Measurements from ENCODE around the gene KCNH2. TPM values are rescaled to one million over a fixed set of nuclear protein-coding genes. Genes with fewer than 3 reads are reported as not detected.

The KCNH2 gene
- total RNA-seq, 4 donors from 2014 or later = 0.33 to 0.93 (median 0.63) TPM

DNA sequence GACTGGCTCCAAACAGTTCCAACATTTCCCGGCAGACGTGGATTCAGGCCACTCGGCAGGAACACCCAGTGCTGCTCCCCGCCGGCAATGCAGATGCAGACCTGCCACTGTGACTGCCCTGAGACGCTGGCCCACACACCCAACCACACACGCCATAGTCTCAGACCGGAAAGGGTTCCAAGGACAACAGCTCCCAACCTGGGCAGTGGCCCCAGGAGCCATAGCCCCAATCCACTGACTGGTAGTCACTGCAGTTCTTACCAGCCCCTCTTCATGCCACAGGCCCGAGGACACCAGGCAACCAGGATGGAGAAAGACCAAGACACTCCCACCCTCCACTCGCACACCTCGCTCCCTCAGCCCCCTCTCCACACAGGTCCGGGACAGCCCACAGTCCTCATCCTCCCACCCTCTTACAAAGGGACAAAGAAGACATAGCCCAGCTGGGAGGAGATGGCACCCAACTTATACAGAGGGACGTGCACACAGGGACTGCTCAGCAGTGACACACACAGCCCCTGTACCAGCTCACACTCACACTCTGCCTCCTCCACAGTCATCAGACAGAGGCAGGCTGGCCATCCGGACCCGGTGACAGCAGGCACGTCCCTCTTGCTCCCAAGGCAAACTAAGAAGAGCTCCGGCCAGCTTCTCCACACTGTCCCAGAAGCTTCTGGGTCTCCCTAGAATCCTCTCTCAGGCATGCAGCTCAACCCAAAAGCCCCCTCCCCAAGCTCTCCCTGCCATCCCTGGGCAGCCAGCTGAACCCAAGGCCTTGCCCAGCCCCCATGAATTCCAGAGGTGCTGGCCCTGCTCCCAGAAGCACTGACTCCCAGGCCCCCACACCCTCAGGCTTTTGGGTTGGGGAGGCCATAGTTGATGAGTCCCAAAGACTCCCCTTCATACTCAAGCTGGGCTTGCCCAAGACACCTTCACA lies 24.8 kb downstream of the KCNH2 start:
- Histone ChIP-seq H3K27ac (no peak overlapping the region), H3K4me1 (peaks cover 5 to 7% of the 10 kb centered on the region in 2 donors), H3K4me3 (replicated peaks in 1 of 3) (no peak overlapping the region), H3K36me3 (no peaks in the 10 kb centered on the region), H3K27me3 (no peaks in the 10 kb centered on the region), H3K9me3 (no peaks in the 10 kb centered on the region)
- 86 to 98% methylated on average over 12 to 14 of the region's 17 CpGs for WGBS, 2 donors
- TF ChIP-seq POLR2A (IDR thresholded peaks at IDR 0.05) = no peak
- TF ChIP-seq, protein P1, sequence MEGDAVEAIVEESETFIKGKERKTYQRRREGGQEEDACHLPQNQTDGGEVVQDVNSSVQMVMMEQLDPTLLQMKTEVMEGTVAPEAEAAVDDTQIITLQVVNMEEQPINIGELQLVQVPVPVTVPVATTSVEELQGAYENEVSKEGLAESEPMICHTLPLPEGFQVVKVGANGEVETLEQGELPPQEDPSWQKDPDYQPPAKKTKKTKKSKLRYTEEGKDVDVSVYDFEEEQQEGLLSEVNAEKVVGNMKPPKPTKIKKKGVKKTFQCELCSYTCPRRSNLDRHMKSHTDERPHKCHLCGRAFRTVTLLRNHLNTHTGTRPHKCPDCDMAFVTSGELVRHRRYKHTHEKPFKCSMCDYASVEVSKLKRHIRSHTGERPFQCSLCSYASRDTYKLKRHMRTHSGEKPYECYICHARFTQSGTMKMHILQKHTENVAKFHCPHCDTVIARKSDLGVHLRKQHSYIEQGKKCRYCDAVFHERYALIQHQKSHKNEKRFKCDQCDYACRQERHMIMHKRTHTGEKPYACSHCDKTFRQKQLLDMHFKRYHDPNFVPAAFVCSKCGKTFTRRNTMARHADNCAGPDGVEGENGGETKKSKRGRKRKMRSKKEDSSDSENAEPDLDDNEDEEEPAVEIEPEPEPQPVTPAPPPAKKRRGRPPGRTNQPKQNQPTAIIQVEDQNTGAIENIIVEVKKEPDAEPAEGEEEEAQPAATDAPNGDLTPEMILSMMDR (IDR thresholded peaks at IDR 0.05) = no peak
- no peak for DNase-seq
- intact Hi-C loops (cut with DNase I) = no loop called here

DNA sequence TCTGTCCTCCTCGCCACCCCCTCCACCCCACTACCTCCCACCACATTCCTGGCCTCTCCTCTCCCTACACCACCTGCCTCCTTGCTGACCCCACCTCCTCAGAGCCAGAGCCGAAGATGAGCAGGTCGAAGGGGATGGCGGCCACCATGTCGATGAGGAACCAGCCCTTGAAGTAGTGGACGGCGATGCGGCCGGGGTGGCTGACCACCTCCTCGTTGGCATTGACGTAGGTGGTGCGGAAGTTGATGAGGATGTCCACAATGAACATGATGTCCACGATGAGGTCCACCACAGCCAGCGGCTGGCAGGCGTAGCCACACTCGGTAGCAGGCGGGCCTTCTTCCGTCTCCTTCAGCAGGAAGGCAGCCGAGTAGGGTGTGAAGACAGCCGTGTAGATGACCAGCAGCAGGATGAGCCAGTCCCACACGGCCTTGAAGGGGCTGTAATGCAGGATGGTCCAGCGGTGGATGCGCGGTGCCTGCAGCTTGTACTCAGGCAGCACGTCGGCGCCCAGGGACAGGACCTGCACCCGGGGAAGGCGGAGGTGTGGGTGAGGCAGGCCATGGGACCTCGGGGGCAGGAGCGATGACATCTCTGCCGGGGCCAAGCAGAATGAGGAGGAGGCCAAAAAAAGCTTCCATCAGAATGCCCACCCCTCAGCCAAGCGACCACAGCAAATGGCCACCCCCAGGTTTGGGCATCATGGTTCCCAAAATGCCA lies 25.6 kb downstream of the KCNH2 start:
- 93 to 95% methylated on average over 29 to 33 of the region's 33 CpGs for WGBS, 2 donors
- Histone ChIP-seq H3K4me1 (peaks cover 5 to 7% of the 10 kb centered on the region in 2 donors), H3K4me3 (replicated peaks in 1 of 3) (no peak overlapping the region), H3K36me3 (no peaks in the 10 kb centered on the region), H3K27ac (no peak overlapping the region), H3K9me3 (no peaks in the 10 kb centered on the region), H3K27me3 (peaks cover 5% of the 10 kb centered on the region)
- intact Hi-C loops (cut with DNase I) = no loop called here
- TF ChIP-seq, protein P1 (IDR thresholded peaks at IDR 0.05) = no peak
- TF ChIP-seq POLR2A (IDR thresholded peaks at IDR 0.05) = no peak
- no peak for DNase-seq

DNA sequence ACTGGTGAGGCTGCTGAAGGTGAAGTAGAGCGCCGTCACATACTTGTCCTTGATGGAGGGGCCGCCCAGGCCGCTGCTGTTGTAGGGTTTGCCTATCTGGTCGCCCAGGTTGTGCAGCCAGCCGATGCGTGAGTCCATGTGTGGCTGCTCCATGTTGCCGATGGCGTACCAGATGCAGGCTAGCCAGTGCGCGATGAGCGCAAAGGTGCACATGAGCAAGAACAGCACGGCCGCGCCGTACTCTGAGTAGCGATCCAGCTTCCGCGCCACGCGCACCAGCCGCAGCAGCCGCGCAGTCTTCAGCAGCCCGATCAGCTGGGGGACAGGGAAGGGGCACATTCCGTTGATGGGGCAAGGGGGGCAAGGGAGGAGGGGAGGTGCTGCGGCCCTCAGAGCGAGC lies 26.6 kb downstream of the KCNH2 start:
- H3K27me3 ChIP-seq = peaks cover 10% of the 10 kb centered on the region
- intact Hi-C loops (cut with DNase I) = no loop called here
- H3K9me3 ChIP-seq = no peaks in the 10 kb centered on the region
- 95 to 96% methylated on average over 25 to 28 of the region's 28 CpGs for WGBS, 2 donors
- TF ChIP-seq POLR2A (IDR thresholded peaks at IDR 0.05) = no peak
- TF ChIP-seq, protein P1 (IDR thresholded peaks at IDR 0.05) = no peak
- H3K27ac ChIP-seq = no peak overlapping the region
- H3K4me1 ChIP-seq = peaks cover 5 to 7% of the 10 kb centered on the region in 2 donors
- H3K36me3 ChIP-seq = no peaks in the 10 kb centered on the region
- no peak for DNase-seq
- no peak overlapping the region for H3K4me3 ChIP-seq (replicated peaks in 1 of 3)

DNA sequence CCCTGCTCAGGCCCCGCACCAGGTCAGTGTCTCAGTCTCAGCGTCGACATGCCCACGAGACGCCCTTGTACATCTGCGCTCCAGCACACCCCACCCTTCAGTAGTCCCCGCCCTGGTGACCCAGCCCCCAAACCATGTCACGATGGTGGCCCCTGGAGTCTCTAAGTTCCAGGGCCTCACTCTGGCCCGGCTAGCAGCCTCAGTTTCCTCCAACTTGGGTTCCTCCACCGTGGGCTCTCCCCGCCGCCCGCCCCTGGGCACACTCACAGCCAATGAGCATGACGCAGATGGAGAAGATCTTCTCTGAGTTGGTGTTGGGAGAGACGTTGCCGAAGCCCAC lies 27.0 kb downstream of the KCNH2 start:
- intact Hi-C loops (cut with DNase I) = no loop called here
- H3K4me1 ChIP-seq = peaks cover 5 to 7% of the 10 kb centered on the region in 2 donors
- peaks cover 10% of the 10 kb centered on the region for H3K27me3 ChIP-seq
- no peaks in the 10 kb centered on the region for H3K36me3 ChIP-seq
- 96 to 98% methylated on average over 10 to 16 of the region's 16 CpGs for whole genome bisulfite sequencing, 2 donors
- H3K9me3 ChIP-seq = no peaks in the 10 kb centered on the region
- TF ChIP-seq, protein P1 (IDR thresholded peaks at IDR 0.05) = no peak
- no peak for TF ChIP-seq POLR2A (IDR thresholded peaks at IDR 0.05)
- H3K27ac ChIP-seq = no peak overlapping the region
- no peak overlapping the region for H3K4me3 ChIP-seq (replicated peaks in 1 of 3)
- no peak for DNase-seq

Data from thyroid gland (tissue), 4 donors.